NK-92 (cell line): ENCODE data around the gene ATP1A3.
A peak's percentile ranks its signal among the peaks of the same experiment; 100 is the strongest.
"Not testable (repeated sequence)": the region's sequence is repeated elsewhere in the genome, so short reads cannot be mapped to it uniquely, and the experiment has no call there.

Experiments
- DNase-seq: peaks from one replicate; lab custom pipeline; 2025; ENCODE audit not compliant: unreplicated experiment; lab: John Stamatoyannopoulos, UW

Gene ATP1A3

GRCh38 chr19:41951686-41952172 lies 42.3 kb downstream of the ATP1A3 start:
- DNase-seq: no peak

DNA sequence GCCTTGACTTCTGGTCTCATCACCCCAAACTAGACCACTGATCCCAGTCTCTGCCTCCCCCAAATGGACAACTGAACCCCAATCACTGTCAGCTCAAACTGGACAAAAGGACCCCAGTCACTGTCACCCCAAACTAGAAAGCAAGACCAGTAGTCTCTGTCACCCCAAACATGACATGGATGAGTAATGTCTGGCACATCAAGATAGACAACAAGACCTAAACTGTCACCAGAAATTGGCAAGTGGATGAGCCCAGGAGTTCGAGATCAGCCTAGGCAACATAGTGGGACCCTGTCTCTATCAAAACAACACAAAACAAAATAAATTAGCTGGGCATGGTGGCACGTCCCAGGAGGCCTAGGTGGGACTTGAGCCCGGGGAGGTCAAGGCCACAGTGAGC lies 46.9 kb downstream of the ATP1A3 start:
- DNase-seq: no peak

DNA sequence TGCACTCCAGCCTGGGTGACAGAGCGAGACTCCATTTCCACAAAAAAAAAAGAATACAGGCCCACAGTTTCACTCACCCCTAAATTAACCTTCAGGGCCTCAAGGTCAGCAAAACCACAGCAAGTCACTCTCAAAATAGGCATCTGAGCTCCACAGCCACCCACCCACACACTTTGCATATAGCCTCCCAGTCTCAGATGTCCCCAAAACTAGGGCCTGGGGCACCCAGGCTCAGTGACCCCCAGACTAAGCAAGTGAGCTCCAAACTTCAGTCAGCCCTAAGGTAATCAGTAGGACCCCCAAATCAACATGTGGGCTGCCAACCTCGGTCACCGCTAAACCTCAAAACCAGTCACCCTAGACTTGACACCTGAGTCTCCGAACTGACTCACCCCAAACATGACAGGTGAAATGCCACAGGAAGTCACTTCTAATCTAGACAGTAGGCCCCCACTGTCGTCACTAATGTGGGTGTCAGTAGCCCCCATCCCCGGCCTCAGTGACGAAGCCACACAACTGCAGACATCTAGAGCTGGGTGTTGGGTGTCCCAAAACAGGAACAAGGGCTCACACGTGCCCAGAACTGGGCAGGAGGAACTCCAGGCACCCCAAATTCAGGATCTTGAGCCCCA lies 48.8 kb downstream of the ATP1A3 start:
- DNase-seq: peak; percentile 45

- no peak for DNase-seq
These were observed 49.7 kb downstream of the ATP1A3 start for GRCh38 chr19:41944336-41944735.

DNA sequence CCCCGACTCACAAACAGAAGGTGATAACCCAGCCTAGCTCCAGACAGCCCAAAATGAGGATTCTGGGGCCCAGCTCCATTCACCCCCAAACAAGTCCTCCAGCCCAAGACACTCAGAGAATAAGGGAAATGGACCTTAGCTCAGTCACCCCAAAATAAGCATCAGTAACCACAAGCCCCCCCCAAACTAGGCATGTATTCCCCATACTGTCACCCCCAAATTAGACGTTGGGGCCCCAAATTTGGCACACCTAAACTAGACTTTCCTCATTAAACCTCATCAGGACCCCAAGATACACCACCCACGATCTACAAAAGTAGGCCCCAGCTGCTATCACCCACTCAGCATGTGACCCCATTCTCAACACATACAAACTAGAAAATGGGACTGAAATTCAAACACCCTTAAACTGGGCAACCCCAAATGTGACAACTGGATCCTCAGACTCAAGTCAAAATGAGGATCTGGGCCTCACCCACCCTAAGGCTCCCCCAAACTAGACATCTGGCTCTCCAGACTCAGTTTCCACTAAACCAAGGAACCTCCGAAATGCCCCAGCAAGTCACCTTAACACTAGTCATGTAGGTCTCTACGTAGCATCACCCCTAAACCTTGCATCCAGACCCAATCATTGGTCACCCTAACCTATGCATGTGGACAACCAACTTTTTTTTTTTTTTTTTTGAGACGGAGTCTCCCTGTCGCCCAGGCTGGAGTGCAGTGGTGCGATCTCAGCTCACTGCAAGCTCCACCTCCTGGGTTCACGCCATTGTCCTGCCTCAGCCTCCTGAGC lies 52.4 kb downstream of the ATP1A3 start:
- DNase-seq: no peak

DNA sequence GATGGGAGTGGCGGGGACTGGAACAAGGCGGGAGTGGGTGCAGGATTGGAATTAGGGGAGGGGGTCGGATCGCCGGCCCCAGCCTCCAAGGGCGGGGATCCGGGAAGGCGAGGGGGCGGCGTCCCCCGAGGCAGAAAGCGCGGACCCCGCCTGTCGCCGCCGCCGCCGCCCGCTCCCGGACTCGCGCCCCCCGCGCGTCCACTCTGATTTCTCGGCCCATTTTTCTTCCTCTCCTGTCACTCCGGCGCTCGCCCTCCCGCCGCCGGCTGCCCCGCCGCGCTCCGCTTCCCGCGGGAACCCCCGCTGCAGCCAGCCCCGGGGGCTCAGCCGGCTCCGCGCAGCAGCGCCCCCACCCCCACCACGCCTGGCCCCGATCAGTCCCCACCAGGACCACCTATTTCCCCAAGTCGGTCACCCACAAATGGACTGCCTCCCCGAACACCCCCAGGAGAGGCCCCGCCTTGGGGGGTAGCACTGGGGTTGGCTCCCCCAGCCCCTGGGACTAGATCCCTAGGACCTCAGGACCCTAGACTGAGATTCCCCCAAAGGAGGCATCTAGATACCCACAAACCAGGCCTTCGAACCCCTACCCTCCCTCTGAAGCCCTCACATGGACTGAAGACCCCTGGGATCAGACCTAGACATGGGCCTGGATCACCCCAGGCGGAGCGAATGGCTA lies 53.2 kb downstream of the ATP1A3 start:
- DNase-seq: no peak

DNA sequence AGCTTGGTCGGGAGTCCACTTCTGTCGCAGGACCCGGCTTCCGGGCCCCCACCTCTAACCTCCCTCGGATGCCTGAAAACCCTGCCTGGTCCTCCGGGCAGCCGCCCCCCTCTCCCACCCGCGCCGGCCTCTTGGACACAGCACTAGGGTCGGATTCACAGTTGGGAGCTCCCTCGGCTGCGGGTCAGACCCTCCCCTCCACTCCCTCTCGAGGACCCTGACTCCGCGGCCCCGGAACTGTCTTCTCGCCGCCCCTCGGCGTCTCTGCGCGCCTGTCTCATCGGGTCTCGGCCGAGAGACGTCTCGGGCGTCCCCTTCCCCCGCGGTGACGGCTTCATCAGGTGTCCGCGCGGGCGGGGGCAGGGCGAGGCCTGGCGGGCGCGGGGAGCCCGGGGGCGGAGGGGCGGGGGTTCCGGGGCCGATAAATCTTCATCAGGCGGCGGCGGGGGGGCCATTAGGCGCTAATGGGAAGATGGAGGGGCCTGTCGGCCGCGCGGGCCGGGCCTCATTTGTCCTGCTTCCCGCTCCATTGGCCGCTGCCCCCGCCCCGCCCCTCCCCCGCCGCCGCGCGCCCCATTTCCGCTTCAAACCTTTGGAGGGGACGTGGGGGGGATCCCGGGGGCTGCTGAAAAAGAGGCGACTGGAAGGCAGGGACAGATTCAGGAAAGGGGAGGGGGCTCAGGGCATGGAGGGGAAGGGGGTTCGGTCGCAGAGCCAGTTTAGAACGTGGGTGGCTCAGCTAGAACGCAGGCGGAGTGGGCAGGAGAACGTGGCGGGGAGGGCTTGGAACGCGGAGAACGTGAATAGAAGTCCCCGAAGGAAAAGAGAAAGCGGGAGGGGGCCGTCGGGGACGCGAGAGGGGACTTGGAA lies 53.9 kb downstream of the ATP1A3 start:
- no peak for DNase-seq

DNA sequence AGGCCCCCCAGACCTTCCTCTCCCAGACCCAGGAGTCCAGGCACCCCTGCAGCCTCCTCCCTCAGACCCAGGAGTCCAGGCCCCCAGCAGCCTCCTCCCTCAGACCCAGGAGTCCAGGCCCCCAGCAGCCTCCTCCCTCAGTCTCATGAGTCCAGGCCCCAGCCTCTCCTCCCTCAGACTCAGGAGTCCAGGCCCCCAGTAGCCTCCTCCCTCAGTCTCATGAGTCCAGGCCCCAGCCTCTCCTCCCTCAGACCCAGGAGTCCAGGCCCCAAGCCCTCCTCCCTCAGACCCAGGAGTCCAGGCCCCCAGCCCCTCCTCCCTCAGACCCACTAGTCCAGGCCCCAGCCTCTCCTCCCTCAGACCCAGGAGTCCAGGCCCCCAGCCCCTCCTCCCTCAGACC lies 54.8 kb downstream of the ATP1A3 start:
- DNase-seq: not testable (repeated sequence)

GRCh38 chr19:41937525-41938468 lies 56.2 kb downstream of the ATP1A3 start:
- no peak for DNase-seq

- no peak for DNase-seq
These were observed 57.1 kb downstream of the ATP1A3 start for GRCh38 chr19:41936961-41937360.

- no peak for DNase-seq
These were observed 57.6 kb downstream of the ATP1A3 start for GRCh38 chr19:41936416-41936850.

DNA sequence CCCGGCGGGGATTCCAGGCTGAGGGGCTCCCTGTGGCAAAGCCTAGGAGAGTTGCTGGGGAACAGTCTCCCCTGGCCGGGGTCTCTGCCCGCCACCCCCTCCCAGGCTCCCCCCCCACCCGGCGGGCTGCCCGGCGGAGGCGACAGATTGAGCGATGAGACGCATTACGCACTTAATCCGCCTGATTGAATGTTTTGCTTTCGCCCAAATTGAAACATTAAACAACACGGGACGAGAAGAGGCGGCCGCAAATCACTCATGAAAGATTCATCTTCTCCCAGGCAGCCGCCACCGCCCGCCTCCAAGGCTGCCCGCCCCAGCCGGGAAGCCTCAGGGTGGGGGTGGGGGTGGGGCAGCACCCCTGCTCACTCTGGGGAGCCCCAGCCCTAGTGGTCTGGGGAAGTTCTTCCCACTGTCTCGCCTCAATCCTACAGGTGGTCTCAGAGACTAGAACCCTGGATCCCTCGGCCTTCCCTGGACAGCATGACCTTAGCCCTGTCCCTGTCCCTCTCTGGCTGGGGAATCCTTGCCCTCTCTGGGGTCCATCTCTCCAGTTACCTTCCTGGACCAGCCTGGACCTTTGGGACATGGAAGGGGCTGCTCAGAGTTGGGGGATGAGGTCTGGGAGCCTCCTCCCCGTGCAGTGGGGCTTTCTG lies 58.1 kb downstream of the ATP1A3 start:
- DNase-seq: no peak

GRCh38 chr19:41934849-41935374 lies 59.1 kb downstream of the ATP1A3 start:
- DNase-seq: no peak

GRCh38 chr19:41933693-41934426 lies 60.2 kb downstream of the ATP1A3 start:
- DNase-seq: no peak

DNA sequence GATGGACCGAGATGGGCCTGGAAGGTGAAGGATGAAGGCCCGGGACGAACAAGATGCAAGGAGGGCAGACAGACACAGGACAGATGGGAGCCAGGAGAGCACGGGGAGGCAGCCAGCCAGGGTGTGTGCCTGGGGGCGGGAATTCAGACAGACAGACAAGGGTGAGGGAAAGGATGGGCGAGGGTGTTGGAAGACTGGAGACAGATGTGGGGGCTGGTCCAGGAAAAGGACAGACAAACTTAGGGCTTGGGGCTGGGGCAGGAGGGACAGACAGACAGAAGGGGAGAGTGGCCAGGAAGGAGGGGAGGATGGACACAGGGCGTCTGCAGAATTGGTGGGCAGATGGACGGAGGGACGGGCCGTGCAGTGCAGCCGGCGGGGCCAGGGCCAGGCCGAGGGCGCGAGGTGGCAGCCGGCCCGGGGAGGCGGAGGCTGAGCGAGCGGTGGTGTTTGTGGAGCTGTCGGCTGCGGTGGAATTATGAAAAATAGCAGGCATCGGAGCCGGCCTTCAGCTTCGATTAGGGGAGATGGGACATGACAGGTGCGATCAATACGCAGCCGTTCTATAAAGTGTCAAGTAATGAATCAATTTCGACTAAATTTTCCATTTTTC lies 61.2 kb downstream of the ATP1A3 start:
- no peak for DNase-seq

- no peak for DNase-seq
These were observed 61.7 kb downstream of the ATP1A3 start for GRCh38 chr19:41932259-41932719.

DNA sequence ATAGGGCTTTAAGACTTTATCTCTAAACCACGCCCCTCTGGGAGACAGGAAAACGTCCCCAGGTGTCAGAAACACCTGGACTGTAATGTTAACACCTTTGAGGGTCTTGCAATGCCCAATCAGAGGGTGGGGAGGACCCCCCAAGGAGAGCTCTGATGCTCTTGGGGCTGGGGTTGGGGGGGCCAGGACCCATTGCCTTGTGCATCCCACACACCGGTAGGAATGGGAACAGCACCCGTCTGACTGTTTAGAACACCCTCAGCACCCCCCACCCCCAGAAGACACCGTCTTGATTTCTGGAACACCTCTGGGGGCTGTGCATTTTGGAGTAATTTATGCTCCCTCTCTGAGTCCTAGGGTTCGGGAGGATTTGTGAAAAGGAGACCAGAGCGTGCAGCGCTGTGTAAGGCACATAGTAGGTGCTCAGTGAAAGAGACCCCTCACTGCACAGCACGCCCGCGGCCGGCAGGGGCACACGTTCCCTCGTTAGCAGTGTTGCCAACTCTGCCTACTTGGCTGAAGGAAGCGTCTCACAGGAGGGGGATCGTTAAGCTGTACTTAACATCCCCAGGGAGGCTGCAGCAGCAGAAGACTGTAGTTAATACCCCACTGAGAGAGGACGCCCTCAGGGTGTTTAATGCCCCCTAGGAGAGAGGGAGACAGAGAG lies 63.0 kb downstream of the ATP1A3 start:
- no peak for DNase-seq
